Globus pallidus (tissue), 1 donor: ENCODE measurements around the gene SNHG17.
"Not testable (repeated sequence)": the region's sequence is repeated elsewhere in the genome, so short reads cannot be mapped to it uniquely, and the experiment has no call there.

Source experiments
- DNase-seq: peaks from one replicate; pipeline ENCODE4 v3.0.0-alpha.2; 2015; ENCODE audit warnings: low spot score

Gene SNHG17

GRCh38 chr20:38434770-38435554 is at the start of gene SNHG17:
SNHG17 (minus strand) TSS chr20:38435328.
- peak; percentile 85 for DNase-seq

DNA sequence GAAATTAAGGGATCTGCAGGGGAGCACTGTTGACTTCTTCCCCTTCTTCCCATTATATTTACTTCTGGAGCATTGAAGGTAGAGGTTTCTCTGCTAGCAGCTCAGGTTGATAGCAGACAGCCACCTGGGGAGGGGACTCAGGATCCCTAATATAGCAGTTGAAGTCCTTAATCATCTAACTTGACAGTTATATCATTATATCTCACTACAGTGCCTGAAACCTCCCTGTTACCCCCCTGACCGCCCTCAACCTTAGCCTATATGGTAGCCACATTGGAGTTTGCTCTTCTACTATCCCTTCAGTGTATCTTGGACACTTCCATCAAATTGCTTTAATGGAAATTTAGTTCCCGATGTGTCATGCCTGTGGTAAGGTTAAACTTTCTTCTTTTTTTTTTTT is 44.5 kb upstream of the SNHG17 start:
- DNase-seq, result no peak

DNA sequence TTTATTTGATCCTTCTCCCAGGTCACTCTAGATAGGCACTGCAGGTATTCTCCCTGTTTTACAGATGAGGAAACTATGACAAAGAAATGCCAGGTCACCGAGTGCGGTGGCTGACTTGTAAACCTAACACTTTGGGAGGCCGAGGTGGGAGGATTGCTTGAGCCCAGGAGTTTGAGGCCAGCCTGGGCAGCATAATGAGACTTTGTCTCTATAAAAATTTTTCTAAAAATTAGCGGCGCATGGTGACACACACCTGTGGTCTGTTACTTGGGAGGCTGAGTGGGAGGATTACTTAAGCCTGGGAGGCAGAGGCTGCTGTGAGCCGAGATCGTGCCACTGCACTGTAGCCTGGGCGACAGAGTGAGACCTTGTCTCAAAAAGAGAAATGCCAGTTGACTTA is 42.6 kb upstream of the SNHG17 start:
- DNase-seq, result no peak

- DNase-seq, result no peak
These were observed 38.3 kb upstream of the SNHG17 start for GRCh38 chr20:38473367-38473795.

DNA sequence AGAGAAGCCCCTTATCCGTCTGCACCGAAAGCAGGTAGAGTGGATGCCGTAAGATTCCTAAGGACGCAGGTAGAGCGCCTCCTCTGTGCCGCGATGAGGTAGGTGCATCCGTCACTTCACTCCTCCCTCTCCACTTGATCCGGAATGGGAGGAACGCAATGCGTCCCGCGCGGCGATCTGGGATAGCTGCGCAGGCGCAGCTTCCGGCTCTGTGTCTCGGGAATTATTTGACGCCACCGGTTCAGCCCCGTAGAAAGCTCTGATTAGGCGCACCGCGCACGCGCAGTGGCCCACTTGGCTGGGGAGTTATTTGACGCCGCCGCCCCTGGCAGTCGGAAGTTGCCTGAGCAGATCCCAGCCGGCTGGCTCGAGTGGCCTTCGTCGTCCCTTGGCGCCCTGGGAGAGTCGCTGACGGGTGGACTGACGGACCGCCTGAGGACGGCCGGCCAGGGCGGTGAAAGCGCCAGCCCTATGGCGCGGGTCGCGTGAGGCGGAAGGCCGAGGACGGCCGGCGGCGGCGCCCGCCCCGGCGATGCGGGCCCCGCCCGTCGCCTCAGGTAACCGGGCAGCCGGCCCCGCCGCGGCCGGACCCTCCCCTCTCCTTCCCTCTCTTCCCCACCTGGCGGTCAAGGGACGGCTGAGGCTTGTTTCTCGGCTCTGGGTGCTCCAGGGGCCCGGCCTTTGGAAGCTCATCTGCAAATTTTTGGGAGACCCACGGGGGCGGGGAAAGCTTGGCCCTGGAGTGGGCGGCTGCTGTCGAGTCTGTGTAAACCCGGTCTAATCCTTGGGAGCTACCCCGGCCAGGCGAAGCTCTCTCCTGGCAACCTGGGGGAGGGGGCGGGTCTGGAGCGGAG is 37.6 kb upstream of the SNHG17 start, which contains the start of gene RALGAPB:
RALGAPB (plus strand) TSS at position 331 of the 854 bp plus-strand sequence. CDS start 15,590 bp downstream, outside the sequence.
- peak; percentile 98 for DNase-seq

DNA sequence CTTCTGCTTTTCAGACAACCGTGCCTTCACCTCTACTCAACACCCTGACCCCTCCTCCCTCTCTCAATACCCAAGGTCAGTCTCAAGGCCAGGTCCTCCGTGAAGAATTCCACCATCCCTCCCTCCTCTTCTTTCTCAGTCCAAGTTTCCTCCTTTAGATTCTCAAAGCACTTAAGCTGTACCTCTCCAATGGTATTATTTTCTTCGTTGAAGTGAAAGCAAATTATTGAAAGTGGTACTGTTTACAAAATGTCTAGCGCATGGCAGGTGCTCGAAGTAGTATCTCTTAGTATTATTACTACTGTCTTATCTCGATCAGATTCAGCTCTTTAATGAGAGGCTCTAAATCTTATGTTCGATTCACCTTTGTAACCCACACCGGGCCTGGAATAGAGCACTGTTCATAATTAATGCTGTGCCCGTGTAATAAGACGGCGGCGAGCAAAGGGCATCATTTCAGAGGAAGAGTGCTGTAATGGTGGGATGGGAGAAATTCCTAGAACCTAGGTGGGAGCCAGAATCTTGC is 36.9 kb upstream of the SNHG17 start:
- no peak for DNase-seq

- no peak for DNase-seq
These were observed 36.1 kb upstream of the SNHG17 start for GRCh38 chr20:38471245-38471644.

- DNase-seq, result no peak
These were observed 31.9 kb upstream of the SNHG17 start for GRCh38 chr20:38466983-38467382.

- no peak for DNase-seq
These were observed 31.0 kb upstream of the SNHG17 start for GRCh38 chr20:38466171-38466570.

DNA sequence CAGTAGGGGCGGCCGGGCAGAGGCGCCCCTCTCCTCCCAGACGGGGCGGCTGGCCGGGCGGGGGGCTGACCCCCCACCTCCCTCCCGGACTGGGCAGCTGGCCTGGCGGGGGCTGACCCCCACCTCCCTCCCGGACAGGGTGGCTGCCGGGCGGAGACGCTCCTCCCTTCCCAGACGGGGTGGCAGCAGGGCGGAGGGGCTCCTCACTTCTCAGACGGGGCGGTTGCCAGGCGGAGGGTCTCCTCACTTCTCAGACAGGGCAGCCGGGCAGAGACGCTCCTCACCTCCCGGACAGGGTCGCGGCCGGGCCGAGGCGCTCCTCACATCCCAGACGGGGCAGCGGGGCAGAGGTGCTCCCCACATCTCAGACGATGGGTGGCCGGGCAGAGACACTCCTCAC is 26.4 kb upstream of the SNHG17 start:
- not testable (repeated sequence) for DNase-seq

DNA sequence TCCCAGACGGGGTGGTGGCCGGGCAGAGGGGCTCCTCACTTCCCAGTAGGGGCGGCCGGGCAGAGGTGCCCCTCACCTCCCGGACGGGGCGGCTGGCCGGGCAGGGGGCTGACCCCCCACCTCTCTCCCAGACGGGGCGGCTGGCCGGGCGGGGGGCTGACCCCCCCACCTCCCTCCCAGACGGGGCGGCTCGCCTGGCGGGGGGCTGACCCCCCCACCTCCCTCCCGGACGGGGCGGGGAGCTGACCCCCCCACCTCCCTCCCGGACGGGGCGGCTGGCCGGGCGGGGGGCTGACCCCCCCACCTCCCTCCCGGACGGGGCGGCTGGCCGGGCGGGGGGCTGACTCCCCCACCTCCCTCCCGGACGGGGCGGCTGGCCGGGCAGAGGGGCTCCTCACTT is 26.0 kb upstream of the SNHG17 start:
- not testable (repeated sequence) for DNase-seq

DNA sequence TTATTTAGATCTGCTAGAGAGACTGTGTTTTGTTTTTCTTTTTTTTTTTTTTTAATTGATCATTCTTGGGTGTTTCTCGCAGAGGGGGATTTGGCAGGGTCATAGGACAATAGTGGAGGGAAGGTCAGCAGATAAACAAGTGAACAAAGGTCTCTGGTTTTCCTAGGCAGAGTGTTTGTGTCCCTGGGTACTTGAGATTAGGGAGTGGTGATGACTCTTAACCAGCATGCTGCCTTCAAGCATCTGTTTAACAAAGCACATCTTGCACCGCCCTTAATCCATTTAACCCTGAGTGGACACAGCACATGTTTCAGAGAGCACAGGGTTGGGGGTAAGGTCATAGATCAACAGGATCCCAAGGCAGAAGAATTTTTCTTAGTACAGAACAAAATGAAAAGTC is 25.5 kb upstream of the SNHG17 start:
- DNase-seq, result not testable (repeated sequence)

DNA sequence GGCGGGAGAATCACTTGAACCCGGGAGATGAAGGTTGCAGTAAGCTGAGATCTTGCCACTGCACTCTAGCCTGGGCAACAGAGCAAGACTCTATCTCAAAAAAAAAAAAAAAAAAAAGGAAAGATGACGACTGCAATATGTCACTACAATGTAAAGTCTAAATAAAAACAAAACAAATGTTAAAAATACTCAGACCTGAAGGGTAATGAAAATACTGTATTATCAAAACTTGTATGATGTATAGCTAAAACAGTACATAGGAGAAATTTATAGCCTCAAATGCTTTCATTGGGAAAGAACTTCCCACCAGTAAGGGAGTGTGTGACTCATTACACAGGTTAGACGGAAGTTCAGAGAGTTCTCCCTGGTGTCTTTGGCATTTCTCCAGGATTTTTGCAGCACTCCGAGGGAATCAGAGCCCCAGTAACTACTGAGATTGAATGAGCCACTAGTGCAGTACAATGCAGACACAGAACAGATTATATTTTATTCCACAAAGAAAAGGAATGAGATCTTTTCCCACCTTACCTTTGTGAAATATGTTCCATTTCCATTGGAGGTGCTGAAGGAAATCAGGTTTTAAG is 25.0 kb upstream of the SNHG17 start:
- DNase-seq, result no peak

GRCh38 chr20:38458314-38458713 is 23.2 kb upstream of the SNHG17 start:
- DNase-seq, result no peak

DNA sequence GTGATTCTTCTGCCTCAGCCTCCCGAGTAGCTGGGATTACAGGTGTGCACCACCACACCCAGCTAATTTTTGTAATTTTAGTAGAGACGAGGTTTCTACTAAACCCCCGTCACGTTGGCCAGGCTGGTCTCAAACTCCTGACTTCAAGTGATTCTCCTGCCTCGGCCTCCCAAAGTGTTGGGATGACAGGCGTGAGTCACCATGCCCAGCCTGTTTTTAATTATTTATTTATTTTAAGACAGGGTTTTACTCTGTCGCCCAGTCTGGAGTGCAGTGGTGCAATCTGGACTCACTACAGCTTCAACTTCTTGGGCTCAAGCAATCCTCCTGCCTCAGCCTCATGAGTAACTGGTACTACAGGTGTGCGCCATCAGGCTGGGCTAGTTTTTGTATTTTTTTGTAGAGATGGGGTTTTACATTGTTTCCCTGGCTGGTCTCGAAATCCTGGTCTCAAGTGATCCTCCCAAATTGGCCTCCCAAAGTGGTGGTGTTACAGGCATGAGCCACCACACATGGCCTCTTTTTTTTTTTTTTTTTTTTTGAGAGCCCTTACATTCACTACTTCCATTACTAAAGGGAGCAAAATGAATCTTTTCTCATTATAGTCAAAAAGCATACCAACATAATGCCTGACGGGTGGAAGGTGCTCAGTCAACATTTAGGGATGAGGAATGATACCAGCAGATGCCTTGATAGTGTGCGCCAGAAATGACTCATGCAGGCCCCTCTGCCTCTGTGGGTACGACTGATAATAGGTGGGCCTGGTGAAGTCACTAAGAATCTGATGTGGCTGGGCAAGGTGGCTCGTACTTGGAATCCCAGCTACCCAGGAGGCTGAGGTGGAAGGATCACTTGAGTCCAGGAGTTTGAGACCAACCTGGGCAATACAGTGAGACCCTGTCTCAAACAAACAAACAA is 19.7 kb upstream of the SNHG17 start:
- no peak for DNase-seq

- DNase-seq, result no peak
These were observed 18.8 kb upstream of the SNHG17 start for GRCh38 chr20:38453941-38454340.

GRCh38 chr20:38452880-38453624 is 17.9 kb upstream of the SNHG17 start:
- DNase-seq, result no peak

GRCh38 chr20:38450412-38450975 is 15.4 kb upstream of the SNHG17 start:
- DNase-seq, result no peak

GRCh38 chr20:38449046-38449445 is 13.9 kb upstream of the SNHG17 start:
- DNase-seq, result no peak
